GM12878 (cell line): ENCODE results near the gene RARA. TPM values are rescaled to one million over a fixed set of nuclear protein-coding genes. Genes with fewer than 3 reads are reported as not detected.
A peak's percentile ranks its signal among the peaks of the same experiment; 100 is the strongest.

ENCODE experiments used
- ATAC-seq: fragments of 200-7000 bp; cut with Tn5 transposase; 3 replicates; pipeline ENCODE4 v1.9.1; 2020; ENCODE audit warnings: mild to moderate bottlenecking, moderate library complexity
- BruUV-seq: library from RNA; stranded (reverse); fragments of 400-500 nt; replicated peaks from 2 replicates; lab custom pipeline; 2021; lab: Mats Ljungman, UMichigan
- CTCF ChIA-PET: fragments of 300-600 bp; sonication (Branson Sonifier 250); formaldehyde crosslinking; extraction: SDS; loops from one replicate; lab custom pipeline; 2021; ENCODE audit warnings: inconsistent platforms; lab: Yijun Ruan, JAX
- POLR2A ChIA-PET: fragments of 350-600 bp; formaldehyde crosslinking; extraction: SDS; loops from one replicate; lab custom pipeline; 2021; ENCODE audit warnings: inconsistent platforms; lab: Charles Lee
- RAD21 ChIA-PET: fragments of 300-600 bp; sonication (Branson Sonifier 250); formaldehyde crosslinking; loops from one replicate; lab custom pipeline; 2023; ENCODE audit warnings: antibody characterized with exemption; ENCODE audit not compliant: unreplicated experiment; lab: Charles Lee
- SMC1A ChIA-PET: fragments of 300-600 bp; sonication (Branson Sonifier 250); formaldehyde crosslinking; loops from one replicate; lab custom pipeline; 2023; ENCODE audit not compliant: unreplicated experiment, uncharacterized antibody; lab: Charles Lee
- DNase-seq: peaks from one replicate; pipeline ENCODE4 v3.0.0-alpha.2; 2011; ENCODE audit warnings: low read depth, low spot score
- FAIRE-seq: peaks from 3 replicates; lab custom pipeline; 2011; peaks lifted over from hg19 to GRCh38; lab: Jason Lieb, UNC
- H2AFZ ChIP-seq: 2 replicates; pipeline ENCODE4 v1.6.0; 2011; ENCODE audit warnings: low read depth, low read length, control low read depth; ENCODE audit not compliant: control insufficient read depth
- H3K27ac ChIP-seq: 2 replicates; pipeline ENCODE4 v1.5.1; 2011; ENCODE audit warnings: control low read depth; ENCODE audit not compliant: control insufficient read depth, insufficient read depth
- H3K27me3 ChIP-seq, 2 experiments: replicated peaks in 1 of 2; 2 replicates each; pipeline versions ENCODE4 v1.6.0 to v1.6.1; 2011; ENCODE audit warnings: low read length in 1 of 2; ENCODE audit not compliant: control insufficient read depth in 2 of 2, insufficient read depth in 2 of 2
- H3K36me3 ChIP-seq, 2 experiments: 2 replicates each; pipeline ENCODE4 v1.5.1; 2011; ENCODE audit warnings: low read length in 1 of 2; ENCODE audit not compliant: control insufficient read depth in 2 of 2, insufficient read depth in 2 of 2
- H3K4me1 ChIP-seq: 2 replicates; pipeline ENCODE4 v1.6.1; 2011; ENCODE audit warnings: mild to moderate bottlenecking, low read length, moderate library complexity, mixed read lengths; ENCODE audit not compliant: control insufficient read depth, insufficient read depth
- H3K4me2 ChIP-seq: 2 replicates; pipeline ENCODE4 v1.6.0; 2011; ENCODE audit warnings: control low read depth; ENCODE audit not compliant: control insufficient read depth, insufficient read depth
- H3K4me3 ChIP-seq: fragments of 200-600 bp; sonication (generic); 2 replicates; pipeline ENCODE4 v1.5.1; 2016
- H3K79me2 ChIP-seq: 2 replicates; pipeline ENCODE4 v1.6.0; 2011; ENCODE audit warnings: low read length; ENCODE audit not compliant: control insufficient read depth, insufficient read depth
- H3K9ac ChIP-seq: 2 replicates; pipeline ENCODE4 v1.8.0; 2011; ENCODE audit warnings: low read length, control low read depth, mixed read lengths; ENCODE audit not compliant: control insufficient read depth, insufficient read depth
- H3K9me3 ChIP-seq: replicated peaks from 3 replicates; pipeline ENCODE4 v1.5.1; 2011; ENCODE audit warnings: mild to moderate bottlenecking, low read length; ENCODE audit not compliant: control insufficient read depth, insufficient read depth
- H4K20me1 ChIP-seq: 2 replicates; pipeline ENCODE4 v1.6.0; 2011; ENCODE audit not compliant: control insufficient read depth, insufficient read depth
- ATF7 ChIP-seq: fragments of 450-650 bp; IDR thresholded peaks from 2 replicates; pipeline ENCODE4 v1.6.1; 2016; ENCODE audit warnings: low read depth, mild to moderate bottlenecking
- BMI1 ChIP-seq: fragments of 450-650 bp; IDR thresholded peaks from 2 replicates; pipeline ENCODE4 v1.6.1; 2016; ENCODE audit warnings: mild to moderate bottlenecking, moderate library complexity, borderline replicate concordance
- CBX5 ChIP-seq: sonication (generic); IDR thresholded peaks from 2 replicates; pipeline ENCODE4 v1.6.1; 2016; ENCODE audit warnings: low read depth, moderate library complexity, mild to moderate bottlenecking, inconsistent platforms
- CHD2 ChIP-seq: IDR thresholded peaks from 2 replicates; pipeline ENCODE4 v1.6.1; 2011; ENCODE audit warnings: low read depth, low read length, improper control_type of control experiment, borderline replicate concordance
- FOXM1 ChIP-seq: IDR thresholded peaks from 2 replicates; pipeline ENCODE4 v1.6.1; 2012; ENCODE audit warnings: low read depth, mild to moderate bottlenecking, inconsistent platforms, low read length, moderate library complexity
- KDM1A ChIP-seq: fragments of 200-600 bp; sonication (generic); IDR thresholded peaks from 2 replicates; pipeline ENCODE4 v1.6.1; 2016; ENCODE audit warnings: borderline replicate concordance
- MEF2B ChIP-seq: fragments of 450-650 bp; IDR thresholded peaks from 2 replicates; pipeline ENCODE4 v1.6.1; 2018; ENCODE audit warnings: mild to moderate bottlenecking, moderate library complexity; ENCODE audit not compliant: partially characterized antibody, poor library complexity, severe bottlenecking
- STAT3 ChIP-seq: IDR thresholded peaks from 2 replicates; pipeline ENCODE4 v1.6.1; 2011; ENCODE audit warnings: low read depth, low read length, improper control_type of control experiment
- WGBS: methylation state at CpG from one replicate; pipeline ENCODE4 v1.1.6; 2016; ENCODE audit warnings: low lambda C conversion rate; ENCODE audit not compliant: insufficient replicate concordance, insufficient coverage; ENCODE audit errors: missing lambda C conversion rate; 5-methylcytosine and 5-hydroxymethylcytosine counted together
- in situ Hi-C: fragments of 300-500 bp; cut with MboI; formaldehyde crosslinking; loops from 9 replicates; pipeline ENCODE4 v1.14.3; 2018; ENCODE audit warnings: mixed read lengths
- intact Hi-C: fragments of 100-400 bp; cut with micrococcal nuclease; formaldehyde crosslinking; loops from one replicate; pipeline ENCODE4 v1.14.2; 2022; ENCODE audit not compliant: unreplicated experiment
- polyA plus RNA-seq, 11 experiments: library from polyadenylated mRNA; depleted of rRNA in 4 of 11; unstranded in 6 of 11; stranded (reverse) in 5 of 11; fragments of >200 nt; fragmentation: Nextera tagmentation in 4 of 11; fragmentation: Illumina TruSeq in 1 of 11; extraction: Ambion mirVana in 4 of 11; extraction: Trizol in 1 of 11; gene quantifications; 1 replicate in 1 of 11; 2 replicates in 10 of 11; pipeline versions ENCODE4 v1.2.1 to v1.2.3, GENCODE V29; 2011 to 2016; ENCODE audit warnings: inconsistent platforms in 2 of 11, missing spikeins in 2 of 11, low read depth in 1 of 11
- total RNA-seq, 4 experiments: library from RNA; depleted of rRNA in 3 of 4; stranded (reverse); fragments of >200 nt in 3 of 4; fragmentation: Illumina TruSeq in 1 of 4; extraction: Trizol in 1 of 4; gene quantifications; 2 replicates each; pipeline versions ENCODE4 v1.2.1 to v1.2.3, GENCODE V29; 2013 to 2021

RARA gene
- total and polyA plus RNA-seq, 10 of the 15 experiments (the other 5 are each of a cell fraction or from before 2014, with no cell fraction given) = 0.13 to 33.6 (median 13.6) TPM

DNA sequence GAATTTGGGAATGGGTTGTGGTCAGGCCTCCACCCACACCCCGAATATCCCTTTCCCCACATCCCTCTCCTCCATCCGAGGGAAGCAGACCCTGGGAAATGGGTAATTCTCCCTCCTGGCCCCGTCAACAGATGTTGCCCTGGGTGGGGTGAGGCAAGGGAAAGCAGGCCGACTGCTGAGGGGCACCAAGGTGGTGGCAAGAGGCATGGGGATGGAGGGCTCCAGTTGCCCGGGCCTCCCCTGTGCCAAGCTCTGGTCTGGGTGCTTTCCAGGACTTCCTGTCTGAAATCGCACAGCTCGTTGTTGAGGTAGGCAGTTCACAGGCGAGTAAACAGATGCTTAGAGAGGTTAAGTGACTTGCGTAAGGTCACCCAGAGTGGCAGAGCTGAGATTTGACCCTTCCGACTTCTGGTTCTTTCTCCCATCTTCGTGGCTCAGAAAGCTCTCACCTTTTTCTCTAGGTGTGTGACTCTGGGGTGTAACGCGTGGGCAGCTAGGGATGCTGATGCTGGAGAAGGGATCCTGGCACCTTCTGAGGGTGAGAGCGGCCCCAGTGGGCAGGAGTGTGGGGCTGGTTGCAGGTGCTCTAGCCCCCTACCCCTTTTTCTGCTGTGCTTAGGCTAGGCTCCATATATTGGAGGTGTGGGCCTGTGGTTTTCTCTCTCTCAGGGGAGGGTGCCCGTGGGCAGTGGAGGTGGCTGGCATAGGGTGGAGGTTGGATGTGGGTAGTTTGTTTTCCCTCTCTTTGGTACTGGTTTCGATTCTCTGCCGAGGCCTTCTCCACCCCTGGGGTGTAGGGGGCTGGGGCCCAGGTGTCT is 17.2 kb downstream of the RARA start (continued):
- TF ChIP-seq ATF7 (no peak), STAT3 (no peak), KDM1A (no peak), CHD2 (0 out of 2 replicates have a peak, but pooled peaks have one; percentile 6), CBX5 (no peak), FOXM1 (no peak), MEF2B (no peak)

DNA sequence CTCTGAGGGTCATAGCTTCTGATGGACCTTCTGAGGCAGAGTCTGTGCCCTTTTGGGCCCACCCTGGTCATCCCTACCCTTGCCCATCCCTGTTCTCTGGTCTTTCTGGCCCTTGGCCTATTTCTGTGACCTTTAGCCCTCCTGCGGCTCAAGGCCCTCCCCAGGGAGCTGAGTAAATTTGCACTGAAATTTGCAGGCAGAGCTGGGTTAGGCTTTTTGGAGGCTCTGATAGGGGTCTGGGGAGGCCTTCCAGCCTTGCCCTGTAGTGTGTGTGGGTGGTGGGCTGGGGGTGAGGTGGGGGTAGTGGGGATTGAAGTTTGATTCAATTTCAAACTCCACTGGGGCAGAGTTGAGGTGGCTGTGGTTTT is 17.8 kb downstream of the RARA start:
- Histone ChIP-seq H4K20me1 (no peaks in the 10 kb centered on the region), H3K4me3 (peak overlapping the region; percentile 74), H3K9me3 (no peaks in the 10 kb centered on the region), H2AFZ (no peak overlapping the region), H3K27ac (peak overlapping the region; percentile 96), H3K4me1 (peaks cover 62% of the 10 kb centered on the region), H3K27me3 (no peaks in the 10 kb centered on the region), H3K4me2 (peak overlapping the region; percentile 100), H3K79me2 (peaks cover 94% of the 10 kb centered on the region), H3K36me3 (peaks cover 9 to 12% of the 10 kb centered on the region in 2 experiments; a peak in 3 of 4 replicates), H3K9ac (peak overlapping the region; percentile 75)
- FAIRE-seq (no peak), DNase-seq (no peak), ATAC-seq (no peak)
- ChIA-PET SMC1A (interaction anchor here (1.1 to 11.2 kb wide), 7 partner anchors 10 to 36 kb away, joined by 4 to 172 read pairs (median 5); partner anchors contain the start of gene RARA), RAD21 (interaction anchor here (1.5 to 12.6 kb wide), 6 partner anchors 12 to 108 kb away, joined by 3 to 156 read pairs (median 13); partner anchors contain the start of gene RARA), POLR2A (interaction anchor here (0.7 to 7.0 kb wide), 5 partner anchors 9 to 108 kb away, joined by 3 to 123 read pairs (median 6); partner anchors contain the start of genes RARA and WIPF2), CTCF (interaction anchor here (1.2 to 6.6 kb wide), 12 partner anchors 8 to 214 kb away, joined by 3 to 58 read pairs (median 6); partner anchors contain the start of gene RARA)
- intact Hi-C loops = no loop called here
- no TSS peak for BruUV-seq
- TF ChIP-seq MEF2B (peak; percentile 63), BMI1 (no peak)
- in situ Hi-C loops = loop anchor here (10.0 kb wide), 1 partner anchor 1348 kb away; no protein-coding TSS in a partner anchor
- WGBS = 0% methylated on average over 1 of the region's 1 CpG
